IMR-90 (cell line): Measurements from ENCODE around the gene CABCOCO1. TPM values are rescaled to one million over a fixed set of nuclear protein-coding genes. Genes with fewer than 3 reads are reported as not detected.
A peak's percentile ranks its signal among the peaks of the same experiment; 100 is the strongest.

Experiments used
- ATAC-seq: fragments of 200-7000 bp; cut with Tn5 transposase; 2 replicates; pipeline ENCODE4 v1.9.1; 2020; ENCODE audit warnings: low read depth, mild to moderate bottlenecking, moderate library complexity
- BruUV-seq: library from RNA; stranded (reverse); fragments of 400-500 nt; replicated peaks from 2 replicates; lab custom pipeline; 2021; lab: Mats Ljungman, UMichigan
- CTCF ChIA-PET: fragments of 300-600 bp; formaldehyde crosslinking; extraction: SDS; loops from one replicate; lab custom pipeline; 2021; ENCODE audit warnings: antibody characterized with exemption; lab: Yijun Ruan, JAX
- POLR2A ChIA-PET: fragments of 300-600 bp; sonication (Branson Sonifier 250); formaldehyde crosslinking; loops from one replicate; lab custom pipeline; 2022; ENCODE audit warnings: antibody characterized with exemption; ENCODE audit not compliant: unreplicated experiment; lab: Charles Lee
- DNase-seq: peaks from one replicate; pipeline ENCODE4 v3.0.0; 2013
- H2AFZ ChIP-seq: replicated peaks from 2 replicates; pipeline ENCODE3; 2013; ENCODE audit warnings: low read length, mild to moderate bottlenecking; ENCODE audit not compliant: poor library complexity
- H2AK5ac ChIP-seq: 2 replicates; pipeline ENCODE4 v1.6.1; 2013; ENCODE audit warnings: low read depth, low read length, inconsistent platforms
- H2AK9ac ChIP-seq: replicated peaks from 2 replicates; pipeline ENCODE3; 2013; ENCODE audit warnings: mild to moderate bottlenecking, low read depth, low read length, moderate library complexity; ENCODE audit not compliant: poor library complexity
- H2BK120ac ChIP-seq: 2 replicates; pipeline ENCODE4 v1.6.1; 2013; ENCODE audit warnings: low read depth, low read length, inconsistent platforms
- H2BK15ac ChIP-seq: 3 replicates; pipeline ENCODE4 v1.6.1; 2013; ENCODE audit warnings: low read depth, low read length, inconsistent platforms
- H2BK20ac ChIP-seq: 2 replicates; pipeline ENCODE4 v1.6.1; 2013; ENCODE audit warnings: low read depth, mild to moderate bottlenecking, inconsistent platforms, low read length, moderate library complexity
- H2BK5ac ChIP-seq: 2 replicates; pipeline ENCODE4 v1.6.1; 2013; ENCODE audit warnings: mild to moderate bottlenecking, low read depth, low read length, inconsistent platforms; ENCODE audit not compliant: poor library complexity, severe bottlenecking
- H3K14ac ChIP-seq: replicated peaks from 2 replicates; pipeline ENCODE4 v1.6.1; 2013; ENCODE audit warnings: low read depth, low read length, inconsistent platforms
- H3K18ac ChIP-seq: 2 replicates; pipeline ENCODE4 v1.6.1; 2013; ENCODE audit warnings: low read depth, low read length, control low read depth
- H3K23ac ChIP-seq: 2 replicates; pipeline ENCODE4 v1.6.1; 2013; ENCODE audit warnings: low read depth, low read length, inconsistent platforms
- H3K27ac ChIP-seq: 2 replicates; pipeline ENCODE4 v1.5.1; 2013; ENCODE audit warnings: mild to moderate bottlenecking, control low read depth, low read length; ENCODE audit not compliant: insufficient read depth
- H3K27me3 ChIP-seq: 2 replicates; pipeline ENCODE4 v1.6.1; 2013; ENCODE audit warnings: low read length; ENCODE audit not compliant: control insufficient read depth, insufficient read depth
- H3K36me3 ChIP-seq: 2 replicates; pipeline ENCODE4 v1.6.1; 2013; ENCODE audit warnings: low read length, mixed read lengths; ENCODE audit not compliant: control insufficient read depth, insufficient read depth
- H3K4ac ChIP-seq: 2 replicates; pipeline ENCODE4 v1.6.1; 2013; ENCODE audit warnings: low read depth, low read length, inconsistent platforms
- H3K4me1 ChIP-seq: 2 replicates; pipeline ENCODE4 v1.6.1; 2013; ENCODE audit warnings: low read length, mixed read lengths; ENCODE audit not compliant: control insufficient read depth, insufficient read depth
- H3K4me2 ChIP-seq: 2 replicates; pipeline ENCODE4 v1.6.1; 2013; ENCODE audit warnings: low read depth, mild to moderate bottlenecking, control low read depth, low read length, moderate library complexity
- H3K4me3 ChIP-seq: 2 replicates; pipeline ENCODE4 v1.5.1; 2013; ENCODE audit warnings: low read depth, mild to moderate bottlenecking, control low read depth, low read length, moderate library complexity; ENCODE audit not compliant: insufficient read depth
- H3K56ac ChIP-seq: 2 replicates; pipeline ENCODE4 v1.6.1; 2013; ENCODE audit warnings: low read length, inconsistent platforms; ENCODE audit not compliant: insufficient read depth; ENCODE audit errors: extremely low read depth
- H3K79me1 ChIP-seq, 2 experiments: 2 replicates each; pipeline ENCODE4 v1.6.1; 2013; ENCODE audit warnings: low read length in 2 of 2, inconsistent platforms in 1 of 2, low read depth in 1 of 2
- H3K9ac ChIP-seq: 2 replicates; pipeline ENCODE4 v1.6.1; 2013; ENCODE audit warnings: low read depth, low read length, control low read depth
- H3K9me1 ChIP-seq: 2 replicates; pipeline ENCODE4 v1.6.1; 2013; ENCODE audit warnings: low read length, inconsistent platforms; ENCODE audit not compliant: insufficient read depth
- H3K9me3 ChIP-seq: 2 replicates; pipeline ENCODE4 v1.6.1; 2013; ENCODE audit warnings: low read length; ENCODE audit not compliant: control insufficient read depth, insufficient read depth
- H4K20me1 ChIP-seq: 2 replicates; pipeline ENCODE4 v1.6.1; 2013; ENCODE audit warnings: low read length, inconsistent platforms; ENCODE audit not compliant: insufficient read depth
- H4K5ac ChIP-seq: 2 replicates; pipeline ENCODE4 v1.6.1; 2013; ENCODE audit warnings: mild to moderate bottlenecking, low read depth, low read length, control low read depth
- H4K8ac ChIP-seq, 2 experiments: 2 replicates each; pipeline ENCODE4 v1.6.1; 2013; ENCODE audit warnings: low read depth in 2 of 2, low read length in 2 of 2, control low read depth in 1 of 2, inconsistent platforms in 1 of 2
- H4K91ac ChIP-seq: 2 replicates; pipeline ENCODE4 v1.6.1; 2013; ENCODE audit warnings: low read depth, low read length, inconsistent platforms; ENCODE audit not compliant: insufficient read depth
- FOS ChIP-seq: fragments of 150-350 bp; IDR thresholded peaks from 2 replicates; pipeline ENCODE4 v1.6.1; 2016; ENCODE audit warnings: low read depth, low read length
- MAFK ChIP-seq: IDR thresholded peaks from 2 replicates; pipeline ENCODE4 v1.6.1; 2012; ENCODE audit warnings: low read depth, low read length, improper control_type of control experiment
- RAD21 ChIP-seq: IDR thresholded peaks from 2 replicates; pipeline ENCODE4 v1.6.1; 2012; ENCODE audit warnings: low read length, improper control_type of control experiment
- RCOR1 ChIP-seq: IDR thresholded peaks from 2 replicates; pipeline ENCODE4 v1.6.1; 2012; ENCODE audit warnings: mild to moderate bottlenecking, low read length, improper control_type of control experiment; ENCODE audit not compliant: insufficient replicate concordance
- RFX5 ChIP-seq: IDR thresholded peaks from 2 replicates; pipeline ENCODE4 v1.8.0; 2012; ENCODE audit warnings: low read depth, mild to moderate bottlenecking, low read length, moderate library complexity
- dilution Hi-C: fragments of 300-500 bp; cut with HindIII; formaldehyde crosslinking; loops from one replicate; pipeline ENCODE4 v1.14.3; 2018; ENCODE audit warnings: low sequenced_read_pairs; ENCODE audit not compliant: unreplicated experiment
- in situ Hi-C: fragments of 300-500 bp; cut with MboI; formaldehyde crosslinking; loops from 3 replicates; pipeline ENCODE4 v1.14.3; 2019; ENCODE audit warnings: low sequenced_read_pairs, inconsistent platforms, mixed read lengths
- intact Hi-C: fragments of 100-400 bp; cut with micrococcal nuclease; formaldehyde crosslinking; loops from 2 replicates; pipeline ENCODE4 v1.10.0; 2022
- polyA plus RNA-seq, 3 experiments: library from polyadenylated mRNA; depleted of rRNA; stranded (reverse); fragments of >200 nt; gene quantifications; 2 replicates each; pipeline ENCODE4 v1.2.3, GENCODE V29; 2012; ENCODE audit warnings: low replicate concordance in 1 of 3
- total RNA-seq: library from RNA; depleted of rRNA; stranded (reverse); fragments of >200 nt; gene quantifications from 2 replicates; pipeline ENCODE4 v1.2.3, GENCODE V29; 2012

Gene CABCOCO1
- total and polyA plus RNA-seq, 2 of the 4 experiments (the other 2 are of a cell fraction): 0.18 to 0.31 TPM

DNA sequence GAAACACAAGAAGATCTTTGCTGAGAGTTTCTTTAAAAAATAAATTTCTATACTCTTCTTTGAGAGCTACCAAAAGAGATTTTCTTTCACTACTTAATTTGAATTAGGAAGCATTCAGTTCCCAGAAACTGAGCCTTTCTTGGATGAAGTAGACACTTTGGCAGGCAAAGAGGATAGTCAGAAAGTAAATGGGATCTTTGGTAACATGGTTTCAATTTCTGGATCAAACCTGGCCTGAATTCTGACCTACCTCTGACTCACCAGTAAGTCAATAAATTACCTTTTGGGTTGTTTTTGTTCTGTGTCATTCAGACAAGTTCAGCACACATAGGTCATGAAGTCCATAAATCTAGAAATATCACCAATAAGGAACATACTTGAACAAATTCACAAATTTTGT lies 26.8 kb upstream of the CABCOCO1 start:
- TF ChIP-seq RAD21 (no peak), RFX5 (no peak), RCOR1 (no peak), MAFK (no peak), FOS (peak; percentile 21; the same call in 1 of the 2 replicates)
- Histone ChIP-seq H4K91ac (peak overlapping the region; percentile 56; the same call in 1 of the 2 replicates), H2BK120ac (peak overlapping the region; percentile 28), H2BK5ac (peak overlapping the region; percentile 89), H2AK9ac (no peak overlapping the region), H3K23ac (no peak overlapping the region), H3K4me3 (no peak overlapping the region), H3K4me1 (peaks cover 12% of the 10 kb centered on the region), H4K20me1 (no peaks in the 10 kb centered on the region), H3K36me3 (no peaks in the 10 kb centered on the region), H3K9me1 (peaks cover 2% of the 10 kb centered on the region; the same call in 1 of the 2 replicates), H2BK15ac (peak overlapping the region; percentile 43; the same call in 2 of the 3 replicates), H3K9ac (no peak overlapping the region), H4K8ac (peak overlapping the region; percentile 17 to 59; a peak in 2 of 4 replicates), H4K5ac (peak overlapping the region; percentile 96; the same call in 1 of the 2 replicates), H3K27ac (peak overlapping the region; percentile 33; the same call in 1 of the 2 replicates), H3K79me1 (no peaks in the 10 kb centered on the region), H3K4ac (peak overlapping the region; percentile 33; the same call in 1 of the 2 replicates), H2BK20ac (peak overlapping the region; percentile 76), H3K4me2 (no peak overlapping the region; the same call in 1 of the 2 replicates), H3K9me3 (no peaks in the 10 kb centered on the region), H2AK5ac (no peak overlapping the region; the same call in 1 of the 2 replicates), H3K14ac (peak overlapping the region; percentile 48; the same call in 1 of the 2 replicates), H3K27me3 (no peaks in the 10 kb centered on the region), H3K56ac (no peak overlapping the region), H2AFZ (no peak overlapping the region), H3K18ac (peak overlapping the region; percentile 98)
- in situ Hi-C loops: no loop called here
- CTCF ChIA-PET: no interaction called here
- dilution Hi-C loops: no loop called here
- peak; percentile 76 for DNase-seq
- BruUV-seq: no TSS peak
- intact Hi-C loops: loop anchor here (10.0 kb wide), 1 partner anchor 181 kb away; the partner anchor contains the start of gene TMEM26
- no peak for ATAC-seq
- POLR2A ChIA-PET: no interaction called here
